ENCODE measurements around the gene CDH5.

CDH5 gene

GRCh38 chr16:66420396-66420795 lies 53.9 kb downstream of the CDH5 start:
- no peak for DNase-seq

GRCh38 chr16:66421891-66422290 lies 55.4 kb downstream of the CDH5 start:
- DNase-seq = no peak

GRCh38 chr16:66422366-66422765 lies 55.9 kb downstream of the CDH5 start:
- no peak for DNase-seq

- DNase-seq = no peak
Measured at GRCh38 chr16:66423177-66423576, 56.7 kb downstream of the CDH5 start.

GRCh38 chr16:66425651-66426050 lies 59.2 kb downstream of the CDH5 start:
- no peak for DNase-seq

GRCh38 chr16:66426112-66427035 lies 59.9 kb downstream of the CDH5 start:
- DNase-seq = no peak

- no peak for DNase-seq
Measured at GRCh38 chr16:66427036-66427860, 60.8 kb downstream of the CDH5 start, which contains the start of gene BEAN1. Gene BEAN1, plus strand, starts transcription at chr16:66427295. Its CDS starts 10,382 bp downstream, at chr16:66437677.

GRCh38 chr16:66427871-66428681 lies 61.6 kb downstream of the CDH5 start:
- DNase-seq = no peak

GRCh38 chr16:66428682-66429251 lies 62.3 kb downstream of the CDH5 start:
- no peak for DNase-seq

GRCh38 chr16:66429290-66429962 lies 62.9 kb downstream of the CDH5 start:
- no peak for DNase-seq

GRCh38 chr16:66430214-66430613 lies 63.7 kb downstream of the CDH5 start:
- DNase-seq = no peak

- no peak for DNase-seq
Measured at GRCh38 chr16:66431760-66432159, 65.3 kb downstream of the CDH5 start.

GRCh38 chr16:66432429-66432828 lies 65.9 kb downstream of the CDH5 start:
- DNase-seq = no peak

- DNase-seq = no peak
Measured at GRCh38 chr16:66434619-66435430, 68.3 kb downstream of the CDH5 start.

GRCh38 chr16:66435896-66436295 lies 69.4 kb downstream of the CDH5 start:
- DNase-seq = no peak

- no peak for DNase-seq
Measured at GRCh38 chr16:66437391-66437945, 71.0 kb downstream of the CDH5 start.

- DNase-seq = no peak
Measured at GRCh38 chr16:66438536-66438935, 72.0 kb downstream of the CDH5 start.

GRCh38 chr16:66439051-66439730 lies 72.7 kb downstream of the CDH5 start:
- no peak for DNase-seq

- DNase-seq = no peak
Measured at GRCh38 chr16:66440271-66440802, 73.8 kb downstream of the CDH5 start.

- no peak for DNase-seq
Measured at GRCh38 chr16:66440970-66441369, 74.5 kb downstream of the CDH5 start.

All from NCI-H1417 treated with DMSO at 0.1 percent for 48 hours (cell line).